Omental fat pad (tissue), 4 donors: ENCODE data around the gene DEK. TPM values are rescaled to one million over a fixed set of nuclear protein-coding genes. Genes with fewer than 3 reads are reported as not detected.

Source experiments
- ATAC-seq: fragments of 150-250 bp; one replicate; pipeline ENCODE4 v1.9.1; 2016; ENCODE audit warnings: mild to moderate bottlenecking, moderate library complexity; ENCODE audit not compliant: low FRiP score
- DNase-seq: peaks from one replicate; pipeline ENCODE4 v3.0.0-alpha.2; 2019; ENCODE audit warnings: low spot score
- total RNA-seq, 4 donors: library from RNA; depleted of rRNA; stranded (reverse); fragments of >200 nt; gene quantifications; one replicate each; pipeline ENCODE4 v1.1.0, GENCODE V29; 2016
- TF ChIP-seq, protein P1 (sequence below), 3 donors: fragments of 450-650 bp; IDR thresholded peaks; one replicate each; pipeline ENCODE4 v1.5.1; 2016 to 2017; ENCODE audit warnings: antibody characterized with exemption in 3 of 3, mild to moderate bottlenecking in 3 of 3, moderate library complexity in 2 of 3

Gene DEK
- total RNA-seq, 4 donors from 2014 or later = 68.1 to 106 (median 91.6) TPM

GRCh38 chr6:18186033-18186432 lies 78.3 kb downstream of the DEK start:
- no peak for ATAC-seq
- DNase-seq = no peak
- TF ChIP-seq, protein P1, sequence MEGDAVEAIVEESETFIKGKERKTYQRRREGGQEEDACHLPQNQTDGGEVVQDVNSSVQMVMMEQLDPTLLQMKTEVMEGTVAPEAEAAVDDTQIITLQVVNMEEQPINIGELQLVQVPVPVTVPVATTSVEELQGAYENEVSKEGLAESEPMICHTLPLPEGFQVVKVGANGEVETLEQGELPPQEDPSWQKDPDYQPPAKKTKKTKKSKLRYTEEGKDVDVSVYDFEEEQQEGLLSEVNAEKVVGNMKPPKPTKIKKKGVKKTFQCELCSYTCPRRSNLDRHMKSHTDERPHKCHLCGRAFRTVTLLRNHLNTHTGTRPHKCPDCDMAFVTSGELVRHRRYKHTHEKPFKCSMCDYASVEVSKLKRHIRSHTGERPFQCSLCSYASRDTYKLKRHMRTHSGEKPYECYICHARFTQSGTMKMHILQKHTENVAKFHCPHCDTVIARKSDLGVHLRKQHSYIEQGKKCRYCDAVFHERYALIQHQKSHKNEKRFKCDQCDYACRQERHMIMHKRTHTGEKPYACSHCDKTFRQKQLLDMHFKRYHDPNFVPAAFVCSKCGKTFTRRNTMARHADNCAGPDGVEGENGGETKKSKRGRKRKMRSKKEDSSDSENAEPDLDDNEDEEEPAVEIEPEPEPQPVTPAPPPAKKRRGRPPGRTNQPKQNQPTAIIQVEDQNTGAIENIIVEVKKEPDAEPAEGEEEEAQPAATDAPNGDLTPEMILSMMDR (IDR thresholded peaks at IDR 0.05) = no peak

DNA sequence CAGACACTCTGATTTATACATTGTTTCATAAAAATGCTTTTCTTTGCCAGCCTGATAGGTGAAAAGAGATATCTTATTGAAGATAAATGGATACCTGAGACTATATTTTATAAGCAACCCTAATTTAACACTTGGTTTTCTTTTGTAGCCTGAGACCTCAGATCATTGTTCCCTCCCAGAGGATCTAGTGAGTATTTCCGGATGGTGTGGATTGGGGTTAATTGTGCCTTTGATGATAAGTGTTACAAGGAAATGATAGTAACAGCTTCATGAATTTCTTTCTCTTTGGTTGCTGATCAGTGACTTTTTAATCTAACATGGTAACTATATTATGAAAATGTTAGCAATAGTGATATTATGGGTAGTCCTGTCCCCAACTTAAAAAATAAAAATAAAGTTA lies 78.7 kb downstream of the DEK start:
- DNase-seq = no peak
- no peak for ATAC-seq
- TF ChIP-seq, protein P1 (IDR thresholded peaks at IDR 0.05) = no peak

DNA sequence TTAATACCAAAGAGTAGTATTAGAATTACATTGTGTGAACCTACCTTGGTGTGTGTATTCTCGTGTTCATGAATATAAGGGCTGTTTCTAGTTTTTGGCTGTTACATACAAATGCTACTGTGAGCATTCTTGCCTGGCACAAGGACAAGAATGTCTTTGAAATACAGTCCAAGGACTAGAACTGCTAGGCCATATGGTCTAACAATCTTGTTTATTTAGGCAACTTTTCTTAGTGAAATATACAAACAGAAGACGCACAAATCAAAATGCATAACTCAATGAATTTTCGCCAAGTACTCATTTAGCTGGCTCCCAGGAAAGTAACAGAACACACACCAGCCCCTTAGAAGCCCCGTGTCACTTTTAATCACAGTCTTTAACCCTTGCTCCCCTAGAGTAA lies 80.6 kb downstream of the DEK start:
- DNase-seq = no peak
- TF ChIP-seq, protein P1 (IDR thresholded peaks at IDR 0.05) = no peak
- no peak for ATAC-seq

DNA sequence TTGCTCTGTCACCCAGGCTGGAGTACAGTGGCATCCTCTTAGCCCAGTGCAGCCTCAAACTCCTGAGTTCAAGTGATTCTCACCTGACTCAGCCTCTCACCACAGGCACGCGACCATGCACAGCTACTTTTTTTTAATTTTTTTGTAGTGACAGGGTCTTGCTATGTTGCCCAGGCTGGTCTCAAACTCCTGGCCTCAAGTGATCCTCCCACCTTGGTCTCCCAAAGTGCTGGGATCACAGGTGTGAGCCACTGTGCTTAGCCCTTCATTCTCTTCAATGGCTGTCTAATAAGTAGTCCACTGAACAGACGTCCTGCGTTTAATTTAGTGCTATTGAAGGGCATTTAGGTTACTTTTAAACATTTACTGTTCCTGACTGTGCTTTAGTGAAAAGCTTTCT lies 81.8 kb downstream of the DEK start:
- no peak for ATAC-seq
- TF ChIP-seq, protein P1 (IDR thresholded peaks at IDR 0.05) = no peak
- DNase-seq = no peak

- no peak for ATAC-seq
- TF ChIP-seq, protein P1 (IDR thresholded peaks at IDR 0.05) = no peak
- DNase-seq = no peak
These were observed 84.5 kb downstream of the DEK start for GRCh38 chr6:18179770-18180356.

- TF ChIP-seq, protein P1 (IDR thresholded peaks at IDR 0.05) = no peak
- no peak for ATAC-seq
- no peak for DNase-seq
These were observed 85.2 kb downstream of the DEK start for GRCh38 chr6:18178960-18179615.
